SK-N-SH treated with all-trans-retinoic acid at 6 μM for 48 hours (cell line): ENCODE measurements around the gene PPME1.

Experiments
- BACH2 ChIP-seq: fragments of 250-450 bp; sonication (Bioruptor Pico); IDR thresholded peaks from 2 replicates; pipeline ENCODE4 v1.9.0; 2021; ENCODE audit warnings: mild to moderate bottlenecking, borderline replicate concordance
- CREB5 ChIP-seq: fragments of 250-450 bp; sonication (Bioruptor Pico); IDR thresholded peaks from 2 replicates; pipeline ENCODE4 v1.5.1; 2020; ENCODE audit warnings: low read depth, mild to moderate bottlenecking, moderate library complexity
- CSDC2 ChIP-seq: fragments of 250-450 bp; sonication (Bioruptor Pico); IDR thresholded peaks from 2 replicates; pipeline ENCODE4 v1.5.0; 2020; ENCODE audit warnings: mild to moderate bottlenecking, moderate library complexity
- ESRRG ChIP-seq: fragments of 250-450 bp; sonication (Bioruptor Pico); IDR thresholded peaks from 2 replicates; pipeline ENCODE4 v1.6.1; 2021; ENCODE audit warnings: mild to moderate bottlenecking
- GLIS3 ChIP-seq: fragments of 250-450 bp; sonication (Bioruptor Pico); IDR thresholded peaks from 2 replicates; pipeline ENCODE4 v1.5.0; 2020; ENCODE audit warnings: mild to moderate bottlenecking, moderate library complexity
- PATZ1 ChIP-seq: fragments of 250-450 bp; sonication (Bioruptor Pico); IDR thresholded peaks from 2 replicates; pipeline ENCODE4 v1.8.0; 2020; ENCODE audit warnings: mild to moderate bottlenecking, moderate library complexity, borderline replicate concordance
- RARB ChIP-seq: fragments of 250-450 bp; sonication (Bioruptor Pico); IDR thresholded peaks from 2 replicates; pipeline ENCODE4 v1.8.0; 2021; ENCODE audit warnings: mild to moderate bottlenecking, moderate library complexity
- ZFP3 ChIP-seq: fragments of 250-450 bp; sonication (Bioruptor Pico); IDR thresholded peaks from 2 replicates; pipeline ENCODE4 v1.5.0; 2020; ENCODE audit warnings: mild to moderate bottlenecking, moderate library complexity
- ZNF70 ChIP-seq: fragments of 450-650 bp; formaldehyde crosslinking; IDR thresholded peaks from 2 replicates; pipeline ENCODE4 v1.5.0; 2020; ENCODE audit warnings: mild to moderate bottlenecking, moderate library complexity

GRCh38 chr11:74182635-74183034, 11.5 kb downstream of the PPME1 start:
- TF ChIP-seq ZNF70 (CRISPR knock-in tag) (no peak), RARB (CRISPR knock-in tag) (no peak), ZFP3 (CRISPR knock-in tag) (no peak), GLIS3 (CRISPR knock-in tag) (no peak), CREB5 (no peak), BACH2 (CRISPR knock-in tag) (no peak), PATZ1 (CRISPR knock-in tag) (no peak), CSDC2 (CRISPR knock-in tag) (no peak), ESRRG (CRISPR knock-in tag) (no peak)
